Measurements from ENCODE around the gene ZDBF2. TPM values are rescaled to one million over a fixed set of nuclear protein-coding genes. Genes with fewer than 3 reads are reported as not detected.

ZDBF2 gene
- polyA plus RNA-seq, 1 donor (not counting 4 experiments of a cell fraction or from before 2014, with no cell fraction given) = 4.1 TPM

DNA sequence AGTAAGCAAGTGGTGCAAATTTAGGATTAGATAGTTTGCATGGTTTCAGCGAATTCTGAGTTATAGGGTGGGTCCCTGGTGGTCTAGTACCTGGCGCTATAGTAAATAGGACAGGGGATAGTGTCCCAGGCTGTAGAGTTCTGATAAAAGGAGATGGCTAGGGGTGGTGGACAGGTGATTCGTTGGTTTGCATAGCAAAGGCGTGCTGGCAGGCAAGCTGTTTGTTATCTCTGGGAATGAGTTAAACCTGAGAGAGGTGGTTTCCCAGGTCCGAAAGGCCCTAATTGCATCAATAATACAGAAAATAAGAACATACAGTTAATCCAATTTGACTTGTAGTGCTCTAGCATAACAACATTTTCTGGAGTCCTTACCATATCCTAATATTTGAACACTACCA, 6.9 kb upstream of the ZDBF2 start:
- FAIRE-seq = no peak
- no peak overlapping the region for H3K27ac ChIP-seq (ENCODE audit: control insufficient read depth, insufficient read depth, low read length)
- no peak for DNase-seq (ENCODE audit: low read depth, low spot score)
- no peak overlapping the region for H2AFZ ChIP-seq (ENCODE audit: control insufficient read depth, low read length)
- H3K9ac ChIP-seq (ENCODE audit: control insufficient read depth, extremely low read depth, insufficient read depth, low read length) = no peak overlapping the region
- H3K9me3 ChIP-seq (ENCODE audit: control insufficient read depth, low read depth, low read length) = no peaks in the 10 kb centered on the region
- no peak for TF ChIP-seq EZH2 (IDR thresholded peaks at IDR 0.05; ENCODE audit: low read length)
- no peak for TF ChIP-seq CTCF (optimal IDR thresholded peaks at IDR 0.05 in 1 of 3, IDR thresholded peaks at IDR 0.05 in 1 of 3, conservative IDR thresholded peaks at IDR 0.05 in 1 of 3; ENCODE audit: extremely low read depth in 1 of 3, insufficient read depth in 2 of 3, low read length in 3 of 3)
- dilution Hi-C loops (cut with MboI; ENCODE audit: extremely low pct_ligation_motif_present, low sequenced_read_pairs) = no loop called here
- peaks cover 52% of the 10 kb centered on the region for H3K27me3 ChIP-seq (ENCODE audit: control insufficient read depth, extremely low read depth, insufficient read depth, low read length)
- no peaks in the 10 kb centered on the region for H3K36me3 ChIP-seq (ENCODE audit: control insufficient read depth in 2 of 2, extremely low read depth in 1 of 2, insufficient read depth in 2 of 2, low read length in 2 of 2)
- H3K4me1 ChIP-seq (ENCODE audit: control insufficient read depth, extremely low read depth, insufficient read depth, low read length) = no peaks in the 10 kb centered on the region
- H3K9me1 ChIP-seq (ENCODE audit: control insufficient read depth, extremely low read depth, insufficient read depth, low read length) = no peaks in the 10 kb centered on the region
- no peak overlapping the region for H3K4me2 ChIP-seq (ENCODE audit: control insufficient read depth, extremely low read depth, insufficient read depth, low read depth, low read length)
- H3K79me2 ChIP-seq (ENCODE audit: control insufficient read depth, insufficient read depth, low read length) = no peaks in the 10 kb centered on the region
- no peak overlapping the region for H3K4me3 ChIP-seq (ENCODE audit: control insufficient read depth in 2 of 3, extremely low read depth in 1 of 3, insufficient read depth in 2 of 3, low read depth in 1 of 3, low read length in 3 of 3)
- no peaks in the 10 kb centered on the region for H4K20me1 ChIP-seq (ENCODE audit: control insufficient read depth, extremely low read depth, insufficient read depth, low read length)

DNA sequence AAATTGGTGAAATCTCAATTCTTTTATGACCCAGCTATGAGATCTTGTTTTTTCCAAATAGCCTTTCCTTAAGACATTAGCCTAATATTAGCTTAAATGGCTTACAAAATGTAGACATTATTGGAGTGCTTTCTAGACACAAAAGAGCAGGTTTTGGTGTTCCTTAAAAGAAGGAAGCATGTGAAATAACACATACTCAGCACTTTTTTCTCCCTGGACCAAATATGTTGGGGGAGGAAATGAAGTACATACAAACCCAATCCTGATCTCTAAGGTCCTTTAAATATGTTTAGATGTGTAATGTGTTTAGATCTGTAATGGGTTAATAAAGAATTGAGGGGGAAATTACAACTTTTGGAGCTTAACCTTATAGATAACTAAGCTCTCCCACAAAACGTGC, 3.4 kb upstream of the ZDBF2 start:
- no peak for TF ChIP-seq CTCF (optimal IDR thresholded peaks at IDR 0.05 in 1 of 3, IDR thresholded peaks at IDR 0.05 in 1 of 3, conservative IDR thresholded peaks at IDR 0.05 in 1 of 3; ENCODE audit: extremely low read depth in 1 of 3, insufficient read depth in 2 of 3, low read length in 3 of 3)
- TF ChIP-seq EZH2 (IDR thresholded peaks at IDR 0.05; ENCODE audit: low read length) = no peak
- H3K4me2 ChIP-seq (ENCODE audit: control insufficient read depth, extremely low read depth, insufficient read depth, low read depth, low read length) = no peak overlapping the region
- peaks cover 3% of the 10 kb centered on the region for H3K4me1 ChIP-seq (ENCODE audit: control insufficient read depth, extremely low read depth, insufficient read depth, low read length)
- H4K20me1 ChIP-seq (ENCODE audit: control insufficient read depth, extremely low read depth, insufficient read depth, low read length) = no peaks in the 10 kb centered on the region
- no peak for DNase-seq (ENCODE audit: low read depth, low spot score)
- no peak for FAIRE-seq
- dilution Hi-C loops (cut with MboI; ENCODE audit: extremely low pct_ligation_motif_present, low sequenced_read_pairs) = no loop called here
- peaks cover 4% of the 10 kb centered on the region for H3K79me2 ChIP-seq (ENCODE audit: control insufficient read depth, insufficient read depth, low read length)
- no peak overlapping the region for H3K9ac ChIP-seq (ENCODE audit: control insufficient read depth, extremely low read depth, insufficient read depth, low read length)
- H3K27me3 ChIP-seq (ENCODE audit: control insufficient read depth, extremely low read depth, insufficient read depth, low read length) = peaks cover 49% of the 10 kb centered on the region
- no peak overlapping the region for H3K4me3 ChIP-seq (ENCODE audit: control insufficient read depth in 2 of 3, extremely low read depth in 1 of 3, insufficient read depth in 2 of 3, low read depth in 1 of 3, low read length in 3 of 3)
- H3K9me3 ChIP-seq (ENCODE audit: control insufficient read depth, low read depth, low read length) = no peaks in the 10 kb centered on the region
- no peak overlapping the region for H3K27ac ChIP-seq (ENCODE audit: control insufficient read depth, insufficient read depth, low read length)
- no peaks in the 10 kb centered on the region for H3K36me3 ChIP-seq (ENCODE audit: control insufficient read depth in 2 of 2, extremely low read depth in 1 of 2, insufficient read depth in 2 of 2, low read length in 2 of 2)
- no peaks in the 10 kb centered on the region for H3K9me1 ChIP-seq (ENCODE audit: control insufficient read depth, extremely low read depth, insufficient read depth, low read length)
- H2AFZ ChIP-seq (ENCODE audit: control insufficient read depth, low read length) = no peak overlapping the region

All from keratinocyte (primary cell).